ENCODE data around the gene MSH2.

The MSH2 gene

GRCh38 chr2:47509821-47510385, 106.9 kb downstream of the MSH2 start:
- TF ChIP-seq POLR2AphosphoS5 (IDR thresholded peaks at IDR 0.05; ENCODE audit: low read depth, low read length) (no peak), SIN3A (IDR thresholded peaks at IDR 0.05; ENCODE audit: borderline replicate concordance, insufficient read depth, low read length) (no peak), FOXP2 (optimal IDR thresholded peaks at IDR 0.05; ENCODE audit: borderline replicate concordance, extremely low read depth, extremely low read length, insufficient read depth) (no peak), TAF1 (IDR thresholded peaks at IDR 0.05; ENCODE audit: borderline replicate concordance, insufficient read depth, low read length) (no peak)
- TF ChIP-seq, protein P1, sequence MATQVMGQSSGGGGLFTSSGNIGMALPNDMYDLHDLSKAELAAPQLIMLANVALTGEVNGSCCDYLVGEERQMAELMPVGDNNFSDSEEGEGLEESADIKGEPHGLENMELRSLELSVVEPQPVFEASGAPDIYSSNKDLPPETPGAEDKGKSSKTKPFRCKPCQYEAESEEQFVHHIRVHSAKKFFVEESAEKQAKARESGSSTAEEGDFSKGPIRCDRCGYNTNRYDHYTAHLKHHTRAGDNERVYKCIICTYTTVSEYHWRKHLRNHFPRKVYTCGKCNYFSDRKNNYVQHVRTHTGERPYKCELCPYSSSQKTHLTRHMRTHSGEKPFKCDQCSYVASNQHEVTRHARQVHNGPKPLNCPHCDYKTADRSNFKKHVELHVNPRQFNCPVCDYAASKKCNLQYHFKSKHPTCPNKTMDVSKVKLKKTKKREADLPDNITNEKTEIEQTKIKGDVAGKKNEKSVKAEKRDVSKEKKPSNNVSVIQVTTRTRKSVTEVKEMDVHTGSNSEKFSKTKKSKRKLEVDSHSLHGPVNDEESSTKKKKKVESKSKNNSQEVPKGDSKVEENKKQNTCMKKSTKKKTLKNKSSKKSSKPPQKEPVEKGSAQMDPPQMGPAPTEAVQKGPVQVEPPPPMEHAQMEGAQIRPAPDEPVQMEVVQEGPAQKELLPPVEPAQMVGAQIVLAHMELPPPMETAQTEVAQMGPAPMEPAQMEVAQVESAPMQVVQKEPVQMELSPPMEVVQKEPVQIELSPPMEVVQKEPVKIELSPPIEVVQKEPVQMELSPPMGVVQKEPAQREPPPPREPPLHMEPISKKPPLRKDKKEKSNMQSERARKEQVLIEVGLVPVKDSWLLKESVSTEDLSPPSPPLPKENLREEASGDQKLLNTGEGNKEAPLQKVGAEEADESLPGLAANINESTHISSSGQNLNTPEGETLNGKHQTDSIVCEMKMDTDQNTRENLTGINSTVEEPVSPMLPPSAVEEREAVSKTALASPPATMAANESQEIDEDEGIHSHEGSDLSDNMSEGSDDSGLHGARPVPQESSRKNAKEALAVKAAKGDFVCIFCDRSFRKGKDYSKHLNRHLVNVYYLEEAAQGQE (IDR thresholded peaks at IDR 0.05; ENCODE audit: insufficient read depth in 1 of 2, low read depth in 2 of 2, low read length in 2 of 2): no peak

DNA sequence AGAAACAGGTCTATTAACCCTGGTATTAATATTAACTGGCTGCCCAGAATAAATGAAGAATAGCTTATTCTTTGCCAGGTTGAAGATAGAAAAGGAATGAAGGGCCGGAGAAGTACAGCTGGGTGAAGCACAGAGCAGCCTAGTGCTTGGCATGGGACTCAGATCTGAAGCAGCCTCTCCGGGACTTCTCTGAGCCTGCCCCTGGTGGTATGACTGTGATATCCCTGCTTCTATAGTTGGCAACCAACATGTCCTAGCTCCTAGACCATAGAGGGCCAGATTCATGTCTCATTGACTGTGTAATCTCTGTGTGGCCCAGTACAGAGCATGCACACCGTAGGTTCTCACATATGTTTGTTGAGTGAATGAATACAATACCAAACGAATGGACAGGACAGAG, 107.8 kb downstream of the MSH2 start:
- no peak for TF ChIP-seq POLR2AphosphoS5 (IDR thresholded peaks at IDR 0.05; ENCODE audit: low read depth, low read length)
- TF ChIP-seq SIN3A (IDR thresholded peaks at IDR 0.05; ENCODE audit: borderline replicate concordance, insufficient read depth, low read length): no peak
- TF ChIP-seq, protein P1 (IDR thresholded peaks at IDR 0.05; ENCODE audit: insufficient read depth in 1 of 2, low read depth in 2 of 2, low read length in 2 of 2): no peak
- no peak for TF ChIP-seq TAF1 (IDR thresholded peaks at IDR 0.05; ENCODE audit: borderline replicate concordance, insufficient read depth, low read length)
- no peak for TF ChIP-seq FOXP2 (optimal IDR thresholded peaks at IDR 0.05; ENCODE audit: borderline replicate concordance, extremely low read depth, extremely low read length, insufficient read depth)

GRCh38 chr2:47512581-47513083, 109.7 kb downstream of the MSH2 start:
- TF ChIP-seq FOXP2 (optimal IDR thresholded peaks at IDR 0.05; ENCODE audit: borderline replicate concordance, extremely low read depth, extremely low read length, insufficient read depth): peak; percentile 52
- TF ChIP-seq TAF1 (IDR thresholded peaks at IDR 0.05; ENCODE audit: borderline replicate concordance, insufficient read depth, low read length): no peak

- TF ChIP-seq TAF1 (IDR thresholded peaks at IDR 0.05; ENCODE audit: borderline replicate concordance, insufficient read depth, low read length): no peak
- TF ChIP-seq FOXP2 (optimal IDR thresholded peaks at IDR 0.05; ENCODE audit: borderline replicate concordance, extremely low read depth, extremely low read length, insufficient read depth): no peak
- no peak for TF ChIP-seq POLR2AphosphoS5 (IDR thresholded peaks at IDR 0.05; ENCODE audit: low read depth, low read length)
- TF ChIP-seq SIN3A (IDR thresholded peaks at IDR 0.05; ENCODE audit: borderline replicate concordance, insufficient read depth, low read length): no peak
- TF ChIP-seq, protein P1 (IDR thresholded peaks at IDR 0.05; ENCODE audit: insufficient read depth in 1 of 2, low read depth in 2 of 2, low read length in 2 of 2): no peak
Measured at GRCh38 chr2:47513981-47514520, 111.1 kb downstream of the MSH2 start.

GRCh38 chr2:47516360-47517104, 113.6 kb downstream of the MSH2 start:
- no peak for TF ChIP-seq SIN3A (IDR thresholded peaks at IDR 0.05; ENCODE audit: borderline replicate concordance, insufficient read depth, low read length)
- no peak for TF ChIP-seq POLR2AphosphoS5 (IDR thresholded peaks at IDR 0.05; ENCODE audit: low read depth, low read length)
- no peak for TF ChIP-seq FOXP2 (optimal IDR thresholded peaks at IDR 0.05; ENCODE audit: borderline replicate concordance, extremely low read depth, extremely low read length, insufficient read depth)
- TF ChIP-seq, protein P1 (IDR thresholded peaks at IDR 0.05; ENCODE audit: insufficient read depth in 1 of 2, low read depth in 2 of 2, low read length in 2 of 2): no peak
- no peak for TF ChIP-seq TAF1 (IDR thresholded peaks at IDR 0.05; ENCODE audit: borderline replicate concordance, insufficient read depth, low read length)

Measured in PFSK-1 (cell line).